H9 (cell line): ENCODE results near the gene SERPINB10. TPM values are rescaled to one million over a fixed set of nuclear protein-coding genes. Genes with fewer than 3 reads are reported as not detected.

ENCODE experiments used
- DNase-seq: peaks from one replicate; pipeline ENCODE4 v3.0.0-alpha.2; 2017
- H2AFZ ChIP-seq: one replicate; pipeline ENCODE4 v1.6.1; 2013; ENCODE audit warnings: mild to moderate bottlenecking, low read length, control low read depth, moderate library complexity
- H2AK5ac ChIP-seq: 2 replicates; pipeline ENCODE4 v1.6.1; 2013; ENCODE audit warnings: low read length, control low read depth, mixed read lengths; ENCODE audit not compliant: insufficient read length
- H2BK120ac ChIP-seq: one replicate; pipeline ENCODE4 v1.6.1; 2013; ENCODE audit warnings: low read depth, mild to moderate bottlenecking, low read length, control low read depth, inconsistent platforms; ENCODE audit not compliant: poor library complexity, severe bottlenecking
- H2BK12ac ChIP-seq: 2 replicates; pipeline ENCODE4 v1.6.1; 2013; ENCODE audit warnings: low read length, control low read depth, mixed read lengths, low read depth; ENCODE audit not compliant: insufficient read length
- H2BK15ac ChIP-seq: 2 replicates; pipeline ENCODE4 v1.6.1; 2013; ENCODE audit warnings: low read depth, low read length, control low read depth
- H2BK20ac ChIP-seq: one replicate; pipeline ENCODE4 v1.6.1; 2013; ENCODE audit warnings: low read depth, mild to moderate bottlenecking, low read length, control low read depth, inconsistent platforms; ENCODE audit not compliant: poor library complexity, severe bottlenecking
- H2BK5ac ChIP-seq: 2 replicates; pipeline ENCODE4 v1.6.1; 2013; ENCODE audit warnings: low read length, control low read depth, mixed read lengths; ENCODE audit not compliant: insufficient read length
- H3K14ac ChIP-seq: 2 replicates; pipeline ENCODE4 v1.6.1; 2013; ENCODE audit warnings: low read length, control low read depth; ENCODE audit not compliant: insufficient read depth
- H3K18ac ChIP-seq: 2 replicates; pipeline ENCODE4 v1.6.1; 2013; ENCODE audit warnings: low read depth, mild to moderate bottlenecking, mixed read lengths, low read length, control low read depth; ENCODE audit not compliant: insufficient read length
- H3K23ac ChIP-seq: 2 replicates; pipeline ENCODE4 v1.6.1; 2013; ENCODE audit warnings: low read length, control low read depth, mixed read lengths, low read depth; ENCODE audit not compliant: insufficient read length
- H3K23me2 ChIP-seq: 2 replicates; pipeline ENCODE4 v1.6.1; 2013; ENCODE audit warnings: low read depth, mild to moderate bottlenecking, mixed read lengths, low read length, control low read depth; ENCODE audit not compliant: insufficient read length, poor library complexity, severe bottlenecking
- H3K27ac ChIP-seq: 2 replicates; pipeline ENCODE4 v1.5.1; 2013; ENCODE audit warnings: low read length, control low read depth, mixed read lengths, low read depth; ENCODE audit not compliant: insufficient read length
- H3K27me3 ChIP-seq: 2 replicates; pipeline ENCODE4 v1.6.1; 2013; ENCODE audit warnings: low read length, control low read depth, inconsistent platforms; ENCODE audit not compliant: insufficient read depth
- H3K4ac ChIP-seq: 2 replicates; pipeline ENCODE4 v1.6.1; 2013; ENCODE audit warnings: low read depth, mild to moderate bottlenecking, control low read depth, inconsistent platforms, low read length, moderate library complexity
- H3K4me1 ChIP-seq: 2 replicates; pipeline ENCODE4 v1.6.1; 2013; ENCODE audit warnings: low read length, control low read depth, inconsistent platforms; ENCODE audit not compliant: insufficient read depth
- H3K4me2 ChIP-seq: 2 replicates; pipeline ENCODE4 v1.6.1; 2013; ENCODE audit warnings: low read length, control low read depth, mixed read lengths; ENCODE audit not compliant: insufficient read length, insufficient read depth
- H3K56ac ChIP-seq: 2 replicates; pipeline ENCODE4 v1.6.1; 2013; ENCODE audit warnings: low read depth, mild to moderate bottlenecking, mixed read lengths, low read length, control low read depth; ENCODE audit not compliant: insufficient read length
- H3K79me1 ChIP-seq: 2 replicates; pipeline ENCODE4 v1.6.1; 2013; ENCODE audit warnings: low read depth, mild to moderate bottlenecking, moderate library complexity, low read length, control low read depth, inconsistent platforms; ENCODE audit not compliant: insufficient read depth, poor library complexity, severe bottlenecking
- H3K79me2 ChIP-seq: 2 replicates; pipeline ENCODE4 v1.6.1; 2013; ENCODE audit warnings: low read length, control low read depth, inconsistent platforms; ENCODE audit not compliant: insufficient read depth
- H3K9ac ChIP-seq: 2 replicates; pipeline ENCODE4 v1.6.1; 2013; ENCODE audit warnings: low read length, control low read depth, mixed read lengths; ENCODE audit not compliant: insufficient read length; ENCODE audit errors: extremely low read depth
- H3K9me3 ChIP-seq: one replicate; pipeline ENCODE4 v1.6.1; 2013; ENCODE audit warnings: low read depth, low read length, inconsistent platforms; ENCODE audit not compliant: control insufficient read depth
- H3T11ph ChIP-seq: one replicate; pipeline ENCODE4 v1.6.1; 2013; ENCODE audit warnings: mild to moderate bottlenecking, low read length, control low read depth, inconsistent platforms
- H4K20me1 ChIP-seq: one replicate; pipeline ENCODE4 v1.6.1; 2013; ENCODE audit not compliant: control insufficient read depth, insufficient read length, insufficient read depth
- H4K5ac ChIP-seq: 2 replicates; pipeline ENCODE4 v1.6.1; 2013; ENCODE audit warnings: low read depth, mild to moderate bottlenecking, mixed read lengths, low read length, control low read depth; ENCODE audit not compliant: insufficient read length
- H4K8ac ChIP-seq: replicated peaks from 2 replicates; pipeline ENCODE4 v1.6.1; 2013; ENCODE audit warnings: low read length, control low read depth, mixed read lengths, low read depth; ENCODE audit not compliant: insufficient read length
- H4K91ac ChIP-seq: 2 replicates; pipeline ENCODE4 v1.6.1; 2013; ENCODE audit warnings: low read depth, mild to moderate bottlenecking, moderate library complexity, mixed read lengths, low read length, control low read depth; ENCODE audit not compliant: insufficient read length
- H3K27ac Mint-ChIP-seq, 3 experiments: 2 replicates in 2 of 3; 3 replicates in 1 of 3; pipeline ENCODE4 v1.8.0; 2020 to 2021; ENCODE audit warnings: mixed read lengths in 3 of 3, mild to moderate bottlenecking in 1 of 3, moderate library complexity in 1 of 3
- H3K27me3 Mint-ChIP-seq: 2 replicates; pipeline ENCODE4 v1.8.0; 2021; ENCODE audit warnings: low read depth, mild to moderate bottlenecking, moderate library complexity, mixed read lengths
- H3K36me3 Mint-ChIP-seq, 3 experiments: 2 replicates in 2 of 3; 3 replicates in 1 of 3; pipeline ENCODE4 v1.8.0; 2020 to 2021; ENCODE audit warnings: low read depth in 3 of 3, mixed read lengths in 3 of 3; ENCODE audit not compliant: insufficient read depth in 1 of 3
- H3K4me1 Mint-ChIP-seq, 2 experiments: 2 replicates each; pipeline ENCODE4 v1.8.0; 2020; ENCODE audit warnings: mixed read lengths in 2 of 2
- H3K4me3 Mint-ChIP-seq, 2 experiments: 2 replicates in 1 of 2; 3 replicates in 1 of 2; pipeline ENCODE4 v1.8.0; 2020 to 2021; ENCODE audit warnings: mild to moderate bottlenecking in 2 of 2, mixed read lengths in 2 of 2, moderate library complexity in 1 of 2
- H3K9me3 Mint-ChIP-seq, 2 experiments: 2 replicates in 1 of 2; 3 replicates in 1 of 2; pipeline ENCODE4 v1.8.0; 2020; ENCODE audit warnings: mild to moderate bottlenecking in 2 of 2, mixed read lengths in 2 of 2, moderate library complexity in 1 of 2
- WGBS: extraction: QIAGEN DNeasy Blood & Tissue Kit; methylation state at CpG from one replicate; pipeline ENCODE4 v1.1.7; 2013; ENCODE audit warnings: missing lambda C conversion rate, low lambda C conversion rate, mixed read lengths; ENCODE audit not compliant: insufficient read length; ENCODE audit errors: extremely low coverage; 5-methylcytosine and 5-hydroxymethylcytosine counted together
- total RNA-seq: library from RNA; stranded (reverse); gene quantifications from 2 replicates; pipeline ENCODE4 v1.2.1, GENCODE V29; 2021
- TF ChIP-seq, protein P1 (sequence below): fragments of 200-600 bp; sonication (generic); conservative IDR thresholded peaks from 3 replicates; pipeline ENCODE4 v1.8.0; 2021; ENCODE audit warnings: antibody characterized with exemption, mild to moderate bottlenecking

Gene SERPINB10
- total RNA-seq, 1 experiment from 2014 or later: not detected

DNA sequence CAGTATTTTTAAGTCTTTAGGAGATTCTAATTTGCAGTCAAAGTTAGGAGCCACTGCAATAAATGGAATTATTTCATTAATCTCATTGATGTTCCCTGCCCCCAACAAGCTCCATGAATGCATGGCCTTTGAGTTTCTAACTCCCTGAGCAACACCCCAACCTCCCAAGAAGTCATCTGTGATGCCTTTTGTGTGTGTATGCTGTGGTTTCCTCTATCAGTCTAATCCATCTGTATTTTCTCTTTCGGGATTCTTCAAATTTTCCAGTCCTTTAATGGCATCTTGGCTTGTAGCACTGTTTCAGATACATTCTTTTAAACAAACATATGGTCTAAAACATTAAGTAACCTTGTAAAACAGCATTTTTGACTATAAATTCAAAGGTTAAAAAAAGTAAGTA, 16.8 kb downstream of the SERPINB10 start:
- Histone ChIP-seq H3K23ac (no peak overlapping the region), H3K27ac (no peak overlapping the region), H3K4me1 (no peaks in the 10 kb centered on the region), H2BK12ac (no peak overlapping the region), H2AFZ (no peak overlapping the region), H2AK5ac (no peak overlapping the region), H2BK20ac (no peak overlapping the region), H2BK5ac (no peak overlapping the region), H3K79me1 (no peaks in the 10 kb centered on the region), H2BK15ac (no peak overlapping the region), H4K91ac (no peak overlapping the region), H3K9ac (no peak overlapping the region), H3K56ac (no peak overlapping the region), H3T11ph (no peak overlapping the region), H3K4ac (no peak overlapping the region), H3K4me2 (no peak overlapping the region), H3K18ac (no peak overlapping the region), H3K9me3 (no peaks in the 10 kb centered on the region), H3K14ac (no peak overlapping the region), H3K27me3 (no peaks in the 10 kb centered on the region), H4K20me1 (no peaks in the 10 kb centered on the region), H4K5ac (no peak overlapping the region), H4K8ac (no peak overlapping the region), H3K23me2 (no peaks in the 10 kb centered on the region), H2BK120ac (no peak overlapping the region), H3K79me2 (0 out of 2 replicates have a peak, but pooled peaks cover 2% of the 10 kb centered on the region)
- Mint-ChIP-seq H3K36me3 (no peaks in the 10 kb centered on the region), H3K9me3 (no peaks in the 10 kb centered on the region), H3K27ac (no peak overlapping the region), H3K4me3 (no peak overlapping the region), H3K27me3 (no peaks in the 10 kb centered on the region), H3K4me1 (no peaks in the 10 kb centered on the region)
- no CpG with 5 or more reads among the region's 1 CpG for WGBS
- TF ChIP-seq, protein P1, sequence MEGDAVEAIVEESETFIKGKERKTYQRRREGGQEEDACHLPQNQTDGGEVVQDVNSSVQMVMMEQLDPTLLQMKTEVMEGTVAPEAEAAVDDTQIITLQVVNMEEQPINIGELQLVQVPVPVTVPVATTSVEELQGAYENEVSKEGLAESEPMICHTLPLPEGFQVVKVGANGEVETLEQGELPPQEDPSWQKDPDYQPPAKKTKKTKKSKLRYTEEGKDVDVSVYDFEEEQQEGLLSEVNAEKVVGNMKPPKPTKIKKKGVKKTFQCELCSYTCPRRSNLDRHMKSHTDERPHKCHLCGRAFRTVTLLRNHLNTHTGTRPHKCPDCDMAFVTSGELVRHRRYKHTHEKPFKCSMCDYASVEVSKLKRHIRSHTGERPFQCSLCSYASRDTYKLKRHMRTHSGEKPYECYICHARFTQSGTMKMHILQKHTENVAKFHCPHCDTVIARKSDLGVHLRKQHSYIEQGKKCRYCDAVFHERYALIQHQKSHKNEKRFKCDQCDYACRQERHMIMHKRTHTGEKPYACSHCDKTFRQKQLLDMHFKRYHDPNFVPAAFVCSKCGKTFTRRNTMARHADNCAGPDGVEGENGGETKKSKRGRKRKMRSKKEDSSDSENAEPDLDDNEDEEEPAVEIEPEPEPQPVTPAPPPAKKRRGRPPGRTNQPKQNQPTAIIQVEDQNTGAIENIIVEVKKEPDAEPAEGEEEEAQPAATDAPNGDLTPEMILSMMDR: no peak
- no peak for DNase-seq
